Urothelium cell line (cell line): ENCODE results near the gene APMAP.
"Not testable (repeated sequence)": the region's sequence is repeated elsewhere in the genome, so short reads cannot be mapped to it uniquely, and the experiment has no call there.

Experiments
- DNase-seq: peaks from one replicate; pipeline ENCODE4 v3.0.0; 2011; ENCODE audit warnings: low spot score, mixed read lengths
- FAIRE-seq: peaks from 2 replicates; lab custom pipeline; 2011; peaks lifted over from hg19 to GRCh38; lab: Jason Lieb, UNC

The APMAP gene

GRCh38 chr20:25008388-25009217 is 16.1 kb upstream of the APMAP start:
- DNase-seq: no peak
- FAIRE-seq: no peak

DNA sequence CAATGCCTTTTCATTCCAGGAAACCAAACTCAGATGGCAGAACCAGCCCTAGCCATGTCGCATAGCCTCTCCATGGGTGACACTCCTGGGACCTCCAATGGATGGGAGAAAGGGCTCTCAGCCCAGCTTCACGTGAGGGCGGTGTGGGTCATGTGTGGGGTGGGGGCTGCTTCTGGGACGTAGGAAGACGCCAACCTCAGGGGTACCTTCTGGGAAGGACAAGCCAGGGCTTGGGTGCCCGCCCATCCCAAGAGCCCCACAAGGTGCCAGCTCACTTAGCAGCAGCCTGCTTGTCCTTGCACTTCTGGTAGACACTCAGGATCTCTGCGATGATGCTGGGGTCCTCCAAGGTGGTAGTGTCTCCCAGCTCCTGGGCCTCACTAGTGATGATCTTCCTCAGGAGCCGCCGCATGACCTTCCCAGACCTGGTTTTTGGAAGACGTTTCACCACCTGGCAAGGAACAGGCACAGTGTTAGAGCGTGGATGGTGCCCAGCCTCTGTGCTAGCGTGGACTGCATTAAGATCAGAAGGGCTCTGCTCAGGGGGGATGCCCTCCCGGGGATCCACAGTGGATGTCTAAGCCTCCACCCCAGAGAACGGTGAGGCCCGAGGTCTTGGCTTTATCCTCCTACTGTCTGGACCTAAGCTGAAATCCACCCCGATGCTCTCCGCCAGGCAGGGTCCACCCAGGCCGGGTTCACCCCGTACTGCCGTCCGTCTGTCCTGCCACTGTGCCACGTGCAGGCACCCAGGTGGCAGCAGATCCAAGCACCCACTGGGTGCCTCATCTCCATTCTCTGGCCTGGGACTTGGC is 15.1 kb upstream of the APMAP start:
- FAIRE-seq: no peak
- DNase-seq: no peak

DNA sequence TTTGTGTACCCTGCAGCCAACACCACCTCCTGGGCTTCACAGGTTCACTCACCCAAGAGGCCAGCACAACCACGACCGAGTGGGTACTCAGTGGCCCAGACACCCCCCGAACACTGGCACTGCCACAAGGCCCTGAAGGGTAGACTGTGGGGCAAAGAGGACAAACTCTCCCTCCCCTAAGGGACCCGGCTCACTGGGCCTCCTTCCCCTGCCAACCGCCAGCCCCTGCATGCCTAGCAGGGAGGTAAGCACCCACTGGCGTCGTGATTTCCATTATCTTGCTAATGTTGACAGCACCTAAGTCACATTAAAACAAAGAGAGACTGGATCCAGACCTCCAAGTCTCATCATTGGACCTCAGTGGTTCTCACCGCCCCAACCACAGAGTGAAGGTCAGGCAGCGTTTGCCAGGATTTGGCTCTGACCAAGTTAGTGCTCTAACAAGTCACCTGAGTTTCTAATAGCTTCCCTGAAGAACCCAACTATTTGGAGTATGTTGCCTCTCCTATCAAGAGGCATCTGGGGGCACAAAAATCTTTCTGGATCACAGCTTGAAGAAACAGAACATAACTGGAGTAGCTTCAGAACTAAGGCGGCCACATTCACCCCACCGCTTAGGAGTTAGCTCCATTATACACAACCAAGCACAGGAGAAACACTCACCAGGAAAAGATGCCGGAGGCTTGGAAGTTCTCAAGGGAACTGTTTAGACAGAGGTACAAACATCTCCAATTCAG is 14.0 kb upstream of the APMAP start:
- no peak for FAIRE-seq
- no peak for DNase-seq

DNA sequence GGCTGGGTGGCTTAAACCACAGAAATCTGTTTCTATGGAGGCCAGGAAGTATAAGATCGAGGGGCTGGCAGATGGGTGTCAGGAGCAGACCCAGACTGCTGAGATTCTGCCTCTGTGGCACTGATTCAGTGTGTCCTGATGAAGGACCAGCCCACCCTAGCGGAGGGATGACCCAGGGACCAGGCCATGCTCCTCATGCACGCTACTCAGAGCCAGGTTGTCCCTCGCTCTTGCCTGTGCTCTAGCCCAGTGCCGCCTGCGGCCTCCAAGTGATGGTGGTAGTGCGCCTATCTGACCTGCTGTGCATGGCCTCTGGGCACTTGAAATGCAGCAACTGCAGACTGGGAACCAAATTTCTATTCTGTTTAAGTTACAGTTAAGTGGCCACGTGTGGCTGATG is 13.1 kb upstream of the APMAP start:
- FAIRE-seq (no peak), DNase-seq (no peak)

GRCh38 chr20:25005220-25005619 is 12.7 kb upstream of the APMAP start:
- no peak for DNase-seq

DNA sequence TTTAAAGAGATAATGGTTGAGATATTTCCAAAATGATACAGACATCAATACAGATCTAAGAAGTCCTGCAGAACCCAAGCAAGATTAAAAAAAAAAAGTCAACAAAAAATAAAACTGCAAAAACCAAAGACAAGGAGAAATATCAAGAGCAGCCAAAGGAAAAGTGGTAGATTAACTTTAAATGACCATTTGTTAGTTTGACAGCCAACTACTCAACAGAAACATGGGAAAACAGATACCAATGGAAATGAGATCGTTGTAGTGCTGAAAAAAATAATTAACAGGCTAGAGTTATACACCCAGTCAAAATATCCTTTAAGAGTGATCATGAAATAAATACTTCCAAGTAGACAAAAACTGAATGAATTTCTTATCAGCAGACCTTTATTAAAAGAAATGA is 10.5 kb upstream of the APMAP start:
- FAIRE-seq (no peak), DNase-seq (no peak)

More at GRCh38 chr20:25005220-25005619, 12.7 kb upstream of the APMAP start:
- FAIRE-seq: no peak

- not testable (repeated sequence) for DNase-seq, FAIRE-seq
These were observed 8.8 kb upstream of the APMAP start for GRCh38 chr20:25001323-25001722.

DNA sequence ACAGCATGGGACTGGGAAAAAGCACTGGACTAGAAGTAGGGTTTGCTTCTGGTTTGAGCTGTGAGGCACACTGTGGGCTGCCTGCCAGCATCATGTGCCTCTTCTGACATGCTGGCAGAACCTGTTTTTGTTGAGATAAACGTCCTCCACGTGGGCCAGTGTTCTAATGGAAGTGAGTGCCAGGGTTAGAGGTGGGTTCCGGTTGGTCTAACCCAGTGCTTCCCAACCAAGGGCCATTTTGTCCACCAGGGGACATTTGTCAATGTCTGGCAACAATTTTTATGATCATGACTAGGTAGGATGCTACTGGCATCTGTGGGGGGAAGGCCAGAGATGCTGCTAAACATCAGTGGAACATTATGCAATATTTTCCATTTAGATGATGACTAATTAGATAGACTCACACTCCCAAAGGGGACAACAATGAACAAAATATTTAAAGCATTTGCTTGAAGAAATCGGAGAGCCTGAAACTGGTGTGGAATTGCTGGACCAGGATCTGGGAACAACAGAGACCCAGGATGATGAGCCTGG is 7.8 kb upstream of the APMAP start:
- DNase-seq: peak; percentile 65
- FAIRE-seq: peak; percentile 27

DNA sequence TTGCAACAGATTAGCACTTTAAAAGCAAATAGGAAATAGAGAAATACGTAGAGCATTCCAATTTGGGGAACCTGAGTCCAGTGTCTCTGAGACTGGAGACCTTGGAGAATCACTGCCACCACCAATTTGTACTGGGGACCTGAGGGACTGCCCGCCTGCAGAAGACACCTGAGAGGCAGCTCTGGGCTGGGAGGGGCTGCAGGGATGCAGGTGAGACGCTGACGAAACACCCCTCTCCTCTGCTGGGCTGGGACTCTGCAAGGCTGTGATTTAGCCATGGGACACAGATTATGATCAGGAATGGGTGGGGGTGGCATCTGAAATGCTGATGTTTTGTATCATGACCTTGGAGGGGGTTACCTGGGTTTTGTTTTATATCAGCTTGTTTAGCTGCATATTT is 7.0 kb upstream of the APMAP start:
- FAIRE-seq (no peak), DNase-seq (no peak)

DNA sequence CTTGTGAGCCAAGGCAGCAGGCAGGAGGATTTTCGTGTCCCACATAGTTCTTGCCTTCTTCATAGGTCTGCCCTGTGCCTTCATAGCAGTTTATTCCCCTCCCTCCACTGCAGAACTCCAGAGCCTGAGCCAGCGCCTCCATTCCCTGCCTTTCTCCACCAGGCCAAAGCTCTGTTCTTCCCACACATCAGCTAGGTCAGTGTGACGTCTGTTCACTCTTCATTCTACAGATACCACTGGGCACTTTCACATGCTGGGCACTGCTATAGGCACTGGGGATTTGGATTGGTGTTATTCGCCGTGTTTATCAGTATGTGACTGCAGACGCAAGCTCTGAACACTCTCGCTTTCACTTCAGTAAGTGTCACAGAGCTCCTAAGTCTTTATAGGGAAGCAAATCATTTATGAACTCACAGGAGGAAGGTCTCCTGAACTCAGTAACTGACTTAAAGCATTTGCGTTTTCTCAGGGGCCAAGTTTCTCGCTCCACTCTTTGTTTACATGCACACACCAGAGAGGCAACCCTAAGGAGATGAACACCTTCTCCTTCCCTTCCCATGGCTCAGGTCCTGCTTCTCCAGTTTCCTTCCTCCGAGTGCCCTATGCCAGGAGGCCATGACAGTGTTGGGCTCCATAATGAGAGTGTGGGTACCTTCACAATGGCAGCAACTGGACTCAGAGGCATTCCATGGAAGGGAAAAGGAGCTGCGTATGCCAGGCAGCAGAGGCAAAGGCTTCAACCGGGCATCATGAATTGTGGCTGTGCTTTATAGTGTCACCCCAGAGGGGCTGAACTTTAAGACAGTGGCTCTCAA is 6.3 kb upstream of the APMAP start:
- DNase-seq (no peak), FAIRE-seq (no peak)

DNA sequence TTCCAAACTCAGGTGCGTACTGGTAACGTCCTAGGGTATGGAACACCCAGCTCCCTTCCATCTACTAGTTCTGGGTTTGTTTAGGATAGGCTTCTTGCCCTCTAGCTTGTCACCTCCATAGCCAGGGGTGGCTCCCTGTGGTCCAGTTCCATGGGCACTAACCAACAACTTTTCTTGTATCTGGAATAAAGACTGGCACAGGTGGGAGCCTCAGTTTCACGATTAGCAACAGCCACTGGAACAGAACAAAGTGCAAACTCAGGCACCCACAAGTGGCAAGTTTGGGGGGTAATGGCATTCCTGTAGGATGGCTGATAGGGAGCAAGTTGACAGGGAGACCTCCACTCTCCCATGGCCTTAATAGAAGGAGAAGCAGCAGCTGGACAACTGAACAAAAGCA is 5.6 kb upstream of the APMAP start:
- DNase-seq (no peak), FAIRE-seq (no peak)

- no peak for FAIRE-seq
- no peak for DNase-seq
These were observed 4.2 kb upstream of the APMAP start for GRCh38 chr20:24996449-24997377.

DNA sequence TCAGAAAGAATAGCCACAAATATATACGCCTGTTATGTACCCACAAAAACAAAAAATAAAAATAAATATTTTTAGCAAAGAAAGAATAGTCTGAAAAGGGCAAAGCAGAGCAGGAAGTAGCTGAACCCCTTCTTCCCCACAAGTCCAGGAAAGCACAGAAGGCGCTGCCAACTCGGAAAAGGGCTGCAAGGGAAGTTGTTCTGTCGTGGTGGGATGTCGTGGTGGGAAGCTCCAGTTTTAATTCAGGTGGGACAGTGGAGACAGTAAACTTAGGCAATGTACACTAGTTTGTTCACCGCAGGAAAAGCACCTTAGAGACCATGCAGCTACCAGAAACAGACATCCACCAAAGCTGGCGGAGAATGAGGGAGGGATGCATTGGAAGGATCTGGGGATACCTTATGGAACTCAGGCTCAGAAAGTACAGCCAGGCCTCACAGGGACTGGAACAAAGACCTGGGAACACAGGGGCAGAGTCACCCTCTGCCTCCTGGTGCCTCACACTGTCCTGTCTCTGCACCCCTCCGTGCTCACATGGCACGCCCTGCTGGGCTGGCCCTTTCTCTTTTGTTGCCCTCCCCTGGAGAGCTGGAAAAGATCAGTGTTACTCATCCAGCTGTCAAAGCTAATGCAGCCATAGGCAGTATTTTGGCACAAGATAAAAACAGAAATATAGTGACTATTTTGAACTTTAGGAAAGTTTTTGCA is 3.3 kb upstream of the APMAP start:
- no peak for DNase-seq
- FAIRE-seq: no peak

- FAIRE-seq (no peak), DNase-seq (peak; percentile 80)
These were observed 2.2 kb upstream of the APMAP start for GRCh38 chr20:24994470-24995368.

DNA sequence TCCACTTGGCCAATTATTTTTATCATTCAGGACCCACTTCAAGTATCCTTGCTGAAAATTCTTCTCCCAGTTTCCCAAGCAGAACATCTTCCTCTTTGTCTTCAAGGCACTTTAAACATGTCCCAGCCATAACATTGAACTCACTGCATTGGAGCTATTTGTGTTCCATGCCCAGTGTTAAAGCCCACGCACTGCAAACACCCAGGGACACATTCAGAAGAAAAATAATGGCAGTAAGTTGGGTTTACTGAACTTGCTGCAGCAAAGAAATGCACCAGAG is 1.6 kb upstream of the APMAP start:
- DNase-seq (no peak), FAIRE-seq (no peak)

- peak; percentile 42 for DNase-seq
- no peak for FAIRE-seq
These were observed 1.0 kb upstream of the APMAP start for GRCh38 chr20:24993337-24994185.
